HG02970 (cell line): ENCODE measurements around the gene S100B.
"Not testable (repeated sequence)": the region's sequence is repeated elsewhere in the genome, so short reads cannot be mapped to it uniquely, and the experiment has no call there.

ENCODE experiments used
- ATAC-seq: cut with Tn5 transposase; IDR thresholded peaks from one replicate; pipeline ENCODE4 v1.9.1; 2021; ENCODE audit warnings: mild to moderate bottlenecking, moderate library complexity, moderate number of reproducible peaks; ENCODE audit not compliant: unreplicated experiment, low FRiP score

Gene S100B

DNA sequence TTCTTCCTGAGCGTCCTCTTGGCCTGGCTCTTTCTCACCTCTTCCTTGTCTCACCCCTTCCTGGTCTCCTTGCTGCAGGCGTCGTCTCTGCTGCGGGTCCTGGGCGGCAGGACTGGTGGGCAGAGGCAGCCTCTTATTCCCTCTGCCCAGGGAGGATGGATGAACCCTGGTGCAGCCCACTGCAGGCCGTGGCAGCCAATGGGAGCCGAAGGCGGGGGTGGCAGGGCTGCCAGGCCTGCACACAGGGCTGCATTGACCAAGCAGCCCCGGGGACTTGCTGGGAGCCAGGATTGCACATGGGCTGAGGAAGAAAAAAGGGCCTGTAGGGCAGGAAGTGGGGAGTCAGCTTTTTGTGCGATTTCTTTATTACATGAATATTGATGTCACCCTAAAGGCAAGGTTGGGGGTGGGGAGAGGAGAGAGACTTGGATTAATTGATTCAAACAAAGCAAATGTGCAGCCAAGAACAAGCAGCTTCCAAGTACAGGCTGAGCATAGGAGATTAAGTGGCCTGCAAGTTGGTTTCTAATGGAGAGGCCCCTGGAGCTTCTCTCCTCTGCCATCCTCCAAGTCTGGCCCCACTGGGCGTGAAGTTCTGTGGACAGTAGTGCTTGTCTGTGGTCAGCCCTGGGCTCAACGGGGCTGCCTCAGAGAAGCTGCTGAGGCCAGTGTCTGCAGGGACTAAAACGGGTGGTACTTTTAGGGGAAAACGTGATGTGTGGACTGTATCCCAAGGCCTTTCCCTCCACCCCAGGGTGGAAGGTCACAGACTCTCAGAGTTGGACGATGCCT, at the start of gene S100B:
TSS of gene S100B (minus strand) at position 108 of the 792 bp plus-strand sequence. CDS start 2,667 bp downstream, outside the sequence.
- ATAC-seq, result no peak

DNA sequence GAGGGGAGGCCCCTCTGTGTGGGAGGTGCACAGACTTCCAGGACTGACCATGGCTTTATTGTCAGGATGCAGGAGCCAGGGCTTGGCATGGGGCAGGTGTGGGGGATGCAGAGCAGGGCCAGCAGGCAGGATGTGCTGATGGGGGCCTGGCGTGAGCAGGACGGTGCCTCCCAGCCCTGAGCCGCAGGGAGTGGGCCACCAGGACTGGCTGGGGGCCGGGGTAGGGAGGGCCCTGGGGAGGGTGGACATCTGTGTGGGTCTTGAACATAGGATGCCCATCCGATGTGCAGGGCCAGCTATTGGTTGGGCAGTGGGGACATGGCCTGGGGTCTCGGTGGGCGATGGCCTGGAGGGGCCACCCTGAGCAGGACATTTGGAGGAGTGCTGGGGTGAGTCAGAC, 46.2 kb upstream of the S100B start:
- no peak for ATAC-seq

DNA sequence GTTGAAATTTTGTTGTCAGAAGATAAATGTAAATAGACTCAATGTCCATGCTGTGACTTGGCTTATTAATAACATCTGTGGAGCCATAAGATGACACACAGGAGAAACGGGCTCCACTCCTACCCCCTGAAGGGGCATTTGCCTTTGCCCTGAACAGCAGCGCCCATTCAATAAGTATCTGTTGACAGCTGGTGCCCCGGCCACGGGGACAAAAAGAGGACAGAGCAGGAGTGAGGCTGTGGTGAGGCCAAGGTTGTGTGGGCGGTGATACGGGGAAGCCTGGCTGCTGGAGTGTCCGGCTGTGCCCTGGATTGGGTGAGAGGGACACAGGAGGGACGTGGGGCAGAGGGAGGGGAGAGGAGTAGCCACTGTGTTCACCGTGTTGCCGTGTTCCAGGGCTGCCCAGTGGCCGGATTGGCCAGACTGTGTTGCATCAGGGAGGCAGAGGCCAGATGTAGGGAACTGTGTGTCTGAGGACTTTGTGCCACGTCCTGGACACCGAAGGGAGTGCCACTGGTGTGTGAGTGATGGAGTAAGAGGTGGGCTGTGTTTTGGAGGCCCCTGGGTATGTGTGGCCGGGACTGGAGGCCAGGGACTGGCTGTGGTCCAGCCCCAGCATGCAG, 45.7 kb upstream of the S100B start:
- ATAC-seq, result no peak

DNA sequence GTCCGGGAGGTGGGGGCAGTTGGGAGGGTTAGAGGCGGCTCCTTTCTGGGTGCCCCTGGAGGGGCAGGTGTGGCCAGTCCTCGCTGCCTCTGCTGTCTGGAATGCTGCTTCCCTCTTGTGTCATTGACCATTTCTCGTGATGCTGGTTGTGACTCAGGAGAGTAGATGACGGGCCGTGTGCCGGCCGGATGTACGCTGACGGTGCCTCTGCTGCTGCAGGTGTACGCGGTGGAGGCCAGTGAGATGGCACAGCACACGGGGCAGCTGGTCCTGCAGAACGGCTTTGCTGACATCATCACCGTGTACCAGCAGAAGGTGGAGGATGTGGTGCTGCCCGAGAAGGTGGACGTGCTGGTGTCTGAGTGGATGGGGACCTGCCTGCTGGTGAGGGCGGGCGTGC, 44.5 kb upstream of the S100B start:
- ATAC-seq, result no peak

DNA sequence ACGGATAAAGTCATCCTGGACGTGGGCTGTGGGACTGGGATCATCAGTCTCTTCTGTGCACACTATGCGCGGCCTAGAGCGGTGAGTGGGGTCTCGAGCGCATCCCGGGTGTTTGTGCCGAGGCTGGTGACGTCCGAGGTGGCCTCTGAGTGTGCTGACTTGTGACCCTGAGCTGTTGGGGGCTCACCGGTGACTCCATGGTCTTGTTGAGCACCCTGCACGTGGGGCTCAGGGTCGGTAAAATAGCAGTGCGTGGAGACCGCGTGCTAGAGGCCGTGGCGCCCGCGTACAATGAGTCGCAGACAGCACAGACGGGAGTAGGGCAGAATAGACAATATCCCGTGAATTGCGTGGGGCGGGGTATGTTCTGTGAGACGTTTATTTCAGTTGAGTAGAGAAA, 43.7 kb upstream of the S100B start:
- no peak for ATAC-seq

DNA sequence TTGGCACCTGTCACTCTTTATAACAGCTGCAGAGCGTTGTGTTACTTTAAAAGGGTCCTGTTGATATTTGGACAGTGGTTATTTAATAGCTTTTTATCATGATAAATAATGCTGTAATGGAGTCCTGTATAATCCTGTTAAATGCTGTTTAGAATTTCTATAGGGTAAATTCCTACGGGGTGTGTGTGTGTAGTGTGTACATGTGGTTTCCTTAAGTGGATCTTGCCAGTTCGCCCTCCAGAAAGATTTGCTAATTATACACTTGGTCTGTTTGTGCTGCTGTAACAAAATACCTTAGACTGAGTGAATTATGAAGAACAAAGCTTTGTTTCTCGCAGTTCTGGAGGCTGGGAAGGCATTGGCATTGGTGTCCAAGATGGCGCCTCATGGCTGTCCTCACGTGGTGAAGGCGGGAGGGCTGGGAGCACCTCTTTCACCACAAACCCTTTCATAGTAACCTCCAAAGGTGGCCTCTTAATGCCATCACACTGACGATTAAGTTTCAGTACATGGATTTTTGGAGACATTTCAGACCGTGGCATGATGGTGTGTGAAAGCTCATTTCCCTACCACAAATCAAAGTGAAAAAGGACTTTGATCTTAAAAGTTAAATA, 41.8 kb upstream of the S100B start:
- no peak for ATAC-seq

DNA sequence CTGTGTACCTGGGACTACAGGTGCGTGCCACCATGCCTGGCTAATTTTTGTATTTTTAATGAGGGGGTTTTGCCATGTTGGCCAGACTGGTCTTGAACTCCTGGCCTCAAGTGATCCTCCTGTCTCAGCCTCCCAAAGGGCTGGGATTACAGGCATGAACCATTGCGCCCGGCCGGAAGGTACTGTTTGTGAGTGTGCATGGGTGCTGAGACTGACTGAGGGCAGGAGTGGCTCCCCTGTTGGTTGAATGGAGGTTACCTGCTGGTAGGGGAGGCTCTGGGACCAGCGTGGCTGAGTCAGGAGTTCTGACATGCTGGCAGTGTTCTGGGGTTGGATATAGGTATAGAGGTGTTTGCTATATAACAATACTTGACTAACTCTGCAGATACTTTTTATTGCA, 41.0 kb upstream of the S100B start:
- ATAC-seq, result no peak

DNA sequence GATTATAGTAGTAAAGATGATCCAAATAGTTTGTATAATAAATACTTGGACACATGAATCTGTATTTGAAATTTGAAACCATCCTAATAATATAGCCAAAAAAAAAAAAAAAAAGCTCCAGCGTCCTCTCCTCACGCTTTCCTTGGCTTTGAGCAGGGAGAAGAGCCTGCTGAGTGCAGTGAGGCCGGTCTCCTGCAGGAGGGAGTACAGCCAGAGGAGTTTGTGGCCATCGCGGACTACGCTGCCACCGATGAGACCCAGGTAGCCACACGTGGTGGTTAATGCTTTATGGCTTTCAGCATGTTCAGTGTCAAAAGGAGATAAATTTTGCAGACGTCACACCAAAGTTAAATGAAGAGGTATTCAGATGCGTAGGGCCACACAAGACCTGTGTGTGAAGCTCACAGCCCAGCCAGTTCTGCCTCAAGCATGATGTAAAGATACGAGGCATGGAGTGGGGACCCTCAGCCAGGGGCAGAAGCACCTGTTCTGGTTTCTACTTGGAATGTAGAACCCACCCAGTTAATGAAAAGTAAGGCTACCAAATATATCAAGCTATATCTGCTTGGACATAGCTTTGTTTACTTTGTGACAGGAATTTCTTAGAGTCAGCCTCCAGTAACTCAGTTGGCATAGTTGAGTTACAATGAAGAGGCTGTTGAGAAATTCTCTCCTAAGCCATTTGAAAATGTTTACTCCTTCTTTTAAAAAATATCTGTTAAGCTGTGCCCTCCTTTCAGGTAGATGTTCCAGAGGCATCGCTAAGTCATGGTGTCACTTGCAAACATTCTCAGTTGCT, 38.7 kb upstream of the S100B start:
- ATAC-seq, result no peak

DNA sequence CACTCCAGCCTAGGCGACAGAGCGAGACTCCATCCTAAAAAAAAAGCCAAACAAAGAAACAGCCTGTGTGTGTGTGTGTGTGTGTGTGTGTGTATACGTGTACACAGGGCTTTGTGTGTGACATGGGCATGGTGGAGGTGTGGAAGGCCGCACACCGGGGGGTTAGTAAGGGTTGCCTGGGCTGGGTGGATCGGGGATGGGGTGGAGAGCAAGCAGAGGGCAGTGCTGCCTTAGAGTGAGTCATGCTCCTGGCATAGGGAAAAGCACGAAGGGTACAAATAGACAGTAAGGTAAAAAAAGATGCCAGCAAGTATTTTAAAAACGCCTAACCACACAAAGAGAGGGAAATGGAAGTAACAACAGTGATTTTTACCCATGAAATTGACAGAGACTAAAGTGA, 36.8 kb upstream of the S100B start:
- ATAC-seq, result no peak

DNA sequence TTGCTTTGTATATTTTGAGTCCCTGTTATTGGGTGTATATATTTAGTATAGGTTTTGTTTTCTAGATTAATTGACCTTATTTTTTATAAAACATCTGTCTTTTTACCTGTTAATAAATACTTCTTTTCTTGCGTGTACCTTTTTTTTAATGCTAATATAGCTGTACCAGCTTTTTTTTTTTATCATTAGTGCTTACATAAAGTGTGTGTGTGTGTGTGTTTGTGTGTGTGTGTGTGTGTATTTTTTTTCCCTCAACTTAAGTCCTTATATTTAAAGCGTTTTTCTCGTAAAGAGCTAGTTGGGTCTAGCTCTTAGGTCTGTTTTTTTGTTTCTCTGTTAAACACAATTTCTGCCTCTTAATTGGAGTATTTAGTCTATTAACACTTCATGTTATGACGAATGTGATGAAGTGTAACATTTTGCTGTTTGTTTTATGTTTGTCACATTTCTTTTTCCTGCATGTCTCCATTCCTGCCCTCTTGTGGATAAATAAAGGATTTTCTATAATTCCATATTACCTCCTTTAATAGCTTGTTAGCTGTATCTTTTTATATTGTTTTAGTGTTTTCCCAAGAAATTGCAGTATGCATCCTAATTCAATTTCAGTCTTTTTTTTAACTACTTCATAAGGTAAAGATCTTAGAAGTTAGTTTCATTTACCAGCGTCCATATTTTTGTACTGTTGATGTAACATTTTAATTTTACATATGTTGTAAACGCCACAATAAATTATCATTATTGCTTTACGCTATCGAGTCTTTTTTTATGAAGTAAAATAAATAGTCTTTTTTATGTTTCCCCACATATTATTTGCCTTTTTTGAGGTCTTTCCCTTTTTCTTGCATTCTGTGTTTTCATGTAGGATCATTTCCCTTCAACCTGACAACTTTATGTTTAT, 34.9 kb upstream of the S100B start:
- ATAC-seq, result no peak

DNA sequence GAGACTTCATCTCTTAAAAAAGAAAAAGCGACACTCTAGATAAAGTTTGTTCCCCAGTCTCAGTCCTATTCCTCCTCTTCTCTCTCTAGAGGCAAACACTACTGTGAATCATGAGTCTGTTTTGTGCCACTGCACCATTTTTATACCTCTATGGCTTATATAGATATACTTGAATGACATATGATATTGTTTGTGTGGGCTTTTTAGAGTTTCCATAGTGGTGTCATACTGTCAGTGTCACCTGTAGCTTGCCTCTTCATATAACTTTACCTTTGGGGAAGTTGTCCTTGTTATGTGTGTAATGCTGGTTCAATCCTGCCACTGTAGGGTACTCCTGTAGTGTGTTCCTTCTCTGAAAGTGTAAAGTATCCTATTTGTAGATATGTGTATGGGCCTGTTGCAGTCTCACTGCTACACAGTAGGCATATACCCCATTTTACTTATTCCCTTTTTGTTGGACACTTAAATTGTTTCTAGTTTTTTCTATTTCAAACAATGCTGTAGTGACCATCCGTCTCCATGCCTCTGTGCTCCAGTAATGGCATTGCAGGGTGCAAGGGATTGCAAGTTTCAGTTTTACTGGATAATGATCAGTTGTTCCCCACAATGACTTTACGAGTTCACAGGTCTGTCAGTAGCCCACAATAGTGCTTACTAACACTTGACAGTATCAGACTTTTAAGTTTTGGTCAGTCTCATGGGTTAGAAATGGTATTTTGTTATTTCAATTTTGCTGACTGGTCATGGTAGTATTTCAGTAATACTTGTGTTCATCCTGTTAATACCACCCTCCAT, 33.3 kb upstream of the S100B start:
- ATAC-seq, result no peak

DNA sequence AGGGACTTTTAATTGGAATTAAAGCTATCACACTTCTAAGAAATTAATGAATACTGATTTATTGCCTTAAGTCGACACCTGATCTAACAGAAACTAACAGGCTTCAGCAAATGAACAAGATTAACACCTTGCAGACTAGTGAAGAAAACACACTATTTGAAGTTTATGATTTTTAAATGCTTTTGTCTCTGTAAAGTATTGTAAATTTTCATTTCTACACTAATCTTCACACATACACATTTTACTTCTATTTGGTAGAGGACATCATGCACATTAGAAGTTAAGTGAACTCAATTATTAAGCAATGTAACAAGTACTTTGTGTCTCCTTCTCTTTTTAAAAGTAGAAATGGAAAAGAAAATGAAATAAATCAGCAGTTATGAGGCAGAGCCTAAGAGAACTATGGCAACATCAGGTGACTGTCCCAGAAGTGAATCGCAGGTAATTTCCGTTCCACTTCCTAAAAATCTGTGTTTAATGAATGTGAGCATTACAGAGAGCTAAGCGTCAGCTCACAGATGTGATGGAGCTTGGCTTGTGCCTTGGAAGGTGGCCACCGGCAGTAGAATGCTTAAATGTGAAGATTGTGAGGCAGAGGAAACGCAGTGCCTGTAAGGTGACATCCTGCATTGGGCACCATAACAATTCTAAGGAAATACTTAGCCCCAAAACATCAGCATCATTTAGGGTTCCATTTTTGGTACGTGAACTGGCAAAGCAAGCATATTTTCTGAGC, 31.8 kb upstream of the S100B start:
- no peak for ATAC-seq

DNA sequence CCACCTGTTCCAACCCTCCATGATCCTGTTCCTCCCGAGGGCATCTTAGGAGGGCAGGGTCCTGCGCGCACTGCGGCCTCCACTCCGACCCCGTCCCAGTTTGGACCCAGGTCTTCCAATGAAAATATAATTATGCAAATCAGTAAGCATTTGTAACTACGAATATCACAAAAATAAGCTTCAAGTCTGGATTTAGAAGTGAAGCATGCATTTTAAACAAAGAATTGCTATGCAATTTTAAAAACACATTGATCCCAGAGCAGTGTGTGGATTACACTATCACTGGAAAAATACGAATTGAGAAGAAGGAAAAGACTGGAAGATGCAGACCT, 31.3 kb upstream of the S100B start:
- ATAC-seq, result no peak

DNA sequence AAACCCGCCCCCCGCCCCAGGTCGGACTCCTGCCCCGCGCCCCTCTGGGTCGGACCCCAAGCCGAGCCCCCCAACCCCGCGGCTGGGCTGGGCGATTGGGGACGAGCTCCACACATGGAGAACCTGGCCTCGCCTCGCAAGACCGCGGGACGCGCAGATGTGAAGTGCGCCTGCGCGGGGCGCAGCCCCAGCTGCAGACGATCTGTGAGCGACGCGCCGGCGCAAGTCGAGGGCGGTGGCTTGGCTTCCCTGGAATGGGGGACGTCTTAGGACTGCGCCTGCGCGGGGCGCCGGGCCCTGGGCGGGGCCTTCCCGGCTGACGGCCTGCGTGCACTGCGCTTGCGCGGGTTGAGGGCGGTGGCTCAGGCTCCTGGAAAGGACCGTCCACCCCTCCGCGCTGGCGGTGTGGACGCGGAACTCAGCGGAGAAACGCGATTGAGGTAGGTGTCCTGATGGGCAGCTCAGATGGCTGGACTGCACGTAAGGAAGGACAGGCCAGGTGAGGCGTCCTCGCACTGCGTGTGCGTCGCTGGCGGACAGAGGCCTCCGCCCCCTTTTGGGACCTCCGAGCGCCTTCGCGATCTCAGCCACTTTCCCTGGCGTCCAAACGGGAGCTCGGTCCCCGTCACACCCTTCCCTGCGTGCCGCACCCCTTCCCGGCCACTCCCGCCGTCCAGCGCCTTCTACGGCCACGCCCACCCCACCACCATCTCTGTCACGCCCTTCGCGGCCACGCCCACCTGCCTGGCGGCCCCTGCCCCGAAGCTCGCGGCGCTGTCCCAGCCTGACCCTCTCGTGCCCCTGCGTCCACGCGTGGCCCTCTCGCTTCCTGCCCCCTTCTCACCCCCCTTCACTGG, 30.7 kb upstream of the S100B start, which contains the start of gene PRMT2:
TSS of gene PRMT2 (plus strand) at position 351 of the 857 bp plus-strand sequence. CDS start 1,278 bp downstream, outside the sequence.
- ATAC-seq, result peak; percentile 97

DNA sequence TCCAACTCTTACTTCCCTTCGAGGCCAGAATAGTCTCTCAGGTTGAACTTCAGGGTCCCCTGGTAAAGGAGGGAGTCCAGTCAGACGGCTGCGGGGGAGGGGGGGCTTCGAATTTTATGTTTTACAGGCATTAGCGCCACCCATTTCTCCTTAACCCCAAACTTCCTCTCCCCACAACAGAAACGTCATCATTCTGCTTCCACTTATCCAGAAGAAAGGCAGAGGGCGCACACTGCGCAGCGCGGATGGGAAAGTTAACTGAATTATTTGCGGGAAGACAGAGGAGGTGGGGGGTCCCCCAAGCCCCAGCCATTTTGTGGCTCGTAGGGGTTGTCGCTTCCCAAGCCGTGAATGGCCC, 30.1 kb upstream of the S100B start:
- ATAC-seq, result no peak

DNA sequence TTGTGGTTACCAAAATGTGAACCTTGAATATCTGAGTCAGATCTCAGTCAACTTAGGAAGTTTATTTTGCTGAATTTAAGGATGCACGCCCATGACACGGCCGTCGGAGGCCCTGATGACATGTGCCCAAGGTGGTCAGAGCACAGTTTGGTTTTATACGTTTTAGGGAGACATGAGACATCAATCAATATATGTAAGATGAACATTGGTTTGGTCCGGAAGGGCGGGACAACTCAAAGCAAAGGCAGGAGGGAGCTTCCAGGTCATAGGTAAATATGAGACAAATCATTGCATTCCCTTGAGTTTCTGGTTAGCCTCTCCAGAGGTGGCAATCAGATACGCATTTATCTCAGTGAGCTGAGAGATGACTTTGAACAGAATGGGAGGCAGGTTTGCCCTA, 29.5 kb upstream of the S100B start:
- no peak for ATAC-seq

DNA sequence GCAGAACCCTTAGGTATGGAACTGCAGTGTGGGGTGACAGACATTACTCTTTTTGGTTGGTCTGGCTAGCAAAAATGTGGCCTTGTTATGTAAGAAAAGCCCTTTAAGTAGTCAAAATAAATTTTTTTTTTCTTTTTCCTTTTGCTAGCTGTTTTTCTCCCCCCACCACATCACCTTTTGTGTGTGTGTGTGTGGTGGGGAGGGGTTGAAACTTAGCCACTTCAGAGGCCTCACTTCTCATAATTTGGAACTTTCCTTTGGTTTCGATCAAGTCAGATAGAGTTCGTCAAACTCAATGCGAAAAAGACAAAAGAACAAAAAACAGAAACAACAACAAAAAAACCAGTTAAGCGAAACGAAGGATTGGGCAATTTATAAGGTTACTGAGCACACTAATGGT, 28.7 kb upstream of the S100B start:
- ATAC-seq, result no peak

DNA sequence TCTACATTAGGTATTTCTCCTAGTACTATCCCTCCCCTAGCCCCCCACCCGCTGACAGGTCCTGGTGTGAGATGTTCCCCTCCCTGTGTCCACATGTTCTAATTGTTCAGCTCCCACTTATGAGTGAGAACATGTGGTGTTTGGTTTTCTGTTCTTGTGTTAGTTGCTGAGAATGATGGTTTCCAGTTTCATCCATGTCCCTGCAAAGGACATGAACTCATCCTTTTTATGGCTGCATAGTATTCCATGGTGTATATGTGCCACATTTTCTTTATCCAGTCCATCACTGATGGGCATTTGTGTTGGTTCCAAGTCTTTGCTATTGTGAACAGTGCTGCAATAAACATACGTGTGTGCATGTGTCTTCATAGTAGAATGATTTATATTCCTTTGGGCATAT, 26.0 kb upstream of the S100B start:
- not testable (repeated sequence) for ATAC-seq
